HCT116 (cell line): ENCODE results near the gene MRGPRE.

Experiments
- JUND ChIP-seq: IDR thresholded peaks from 2 replicates; pipeline ENCODE4 v1.6.1; 2012
- TF ChIP-seq, protein P1 (sequence below), 3 experiments: fragments of 200-600 bp in 1 of 3; sonication (generic) in 1 of 3; IDR thresholded peaks in 2 of 3; conservative IDR thresholded peaks in 1 of 3; 2 replicates each; pipeline ENCODE4 v1.5.1; 2012 to 2017; ENCODE audit warnings: low read depth in 2 of 3, low read length in 2 of 3, antibody characterized with exemption in 1 of 3, borderline replicate concordance in 1 of 3, control low read depth in 1 of 3, mild to moderate bottlenecking in 1 of 3, mixed read lengths in 1 of 3, mixed run types in 1 of 3, moderate library complexity in 1 of 3; ENCODE audit not compliant: insufficient read depth in 1 of 3

DNA sequence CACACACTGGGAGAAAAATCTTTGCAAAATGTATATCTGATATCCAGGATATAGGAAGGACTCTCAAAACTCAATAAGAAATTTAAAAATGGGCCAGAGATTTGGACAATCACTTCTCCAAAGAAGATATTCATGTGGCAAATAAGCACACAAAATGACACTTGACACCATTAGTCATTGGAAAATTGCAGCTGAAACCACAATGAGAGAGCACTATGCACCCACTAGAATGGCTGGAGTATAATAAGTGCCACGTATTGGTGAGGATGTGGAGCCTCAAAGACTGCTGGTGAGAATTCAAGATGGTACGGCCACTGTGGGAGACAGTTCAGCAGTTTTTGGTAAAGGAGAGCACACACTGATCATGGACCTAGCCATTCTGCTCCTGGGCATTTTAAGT, 54.3 kb downstream of the MRGPRE start:
- TF ChIP-seq, protein P1, sequence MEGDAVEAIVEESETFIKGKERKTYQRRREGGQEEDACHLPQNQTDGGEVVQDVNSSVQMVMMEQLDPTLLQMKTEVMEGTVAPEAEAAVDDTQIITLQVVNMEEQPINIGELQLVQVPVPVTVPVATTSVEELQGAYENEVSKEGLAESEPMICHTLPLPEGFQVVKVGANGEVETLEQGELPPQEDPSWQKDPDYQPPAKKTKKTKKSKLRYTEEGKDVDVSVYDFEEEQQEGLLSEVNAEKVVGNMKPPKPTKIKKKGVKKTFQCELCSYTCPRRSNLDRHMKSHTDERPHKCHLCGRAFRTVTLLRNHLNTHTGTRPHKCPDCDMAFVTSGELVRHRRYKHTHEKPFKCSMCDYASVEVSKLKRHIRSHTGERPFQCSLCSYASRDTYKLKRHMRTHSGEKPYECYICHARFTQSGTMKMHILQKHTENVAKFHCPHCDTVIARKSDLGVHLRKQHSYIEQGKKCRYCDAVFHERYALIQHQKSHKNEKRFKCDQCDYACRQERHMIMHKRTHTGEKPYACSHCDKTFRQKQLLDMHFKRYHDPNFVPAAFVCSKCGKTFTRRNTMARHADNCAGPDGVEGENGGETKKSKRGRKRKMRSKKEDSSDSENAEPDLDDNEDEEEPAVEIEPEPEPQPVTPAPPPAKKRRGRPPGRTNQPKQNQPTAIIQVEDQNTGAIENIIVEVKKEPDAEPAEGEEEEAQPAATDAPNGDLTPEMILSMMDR (IDR thresholded peaks at IDR 0.05 in 2 of 3, conservative IDR thresholded peaks at IDR 0.05 in 1 of 3; ENCODE audit: borderline replicate concordance in 1 of 3, insufficient read depth in 1 of 3, low read depth in 2 of 3, low read length in 2 of 3), result no peak
- TF ChIP-seq JUND, result no peak
